HUDEP-2 (cell line): ENCODE measurements around the gene OR6Y1.
A peak's percentile ranks its signal among the peaks of the same experiment; 100 is the strongest.

Experiments used
- DNase-seq, 76 experiments: peaks; one replicate each; lab custom pipeline; 2025; ENCODE audit not compliant: unreplicated experiment in 76 of 76; lab: John Stamatoyannopoulos, UW

The OR6Y1 gene

GRCh38 chr1:158507511-158507910 is 46.7 kb downstream of the OR6Y1 start:
- no peak for DNase-seq

DNA sequence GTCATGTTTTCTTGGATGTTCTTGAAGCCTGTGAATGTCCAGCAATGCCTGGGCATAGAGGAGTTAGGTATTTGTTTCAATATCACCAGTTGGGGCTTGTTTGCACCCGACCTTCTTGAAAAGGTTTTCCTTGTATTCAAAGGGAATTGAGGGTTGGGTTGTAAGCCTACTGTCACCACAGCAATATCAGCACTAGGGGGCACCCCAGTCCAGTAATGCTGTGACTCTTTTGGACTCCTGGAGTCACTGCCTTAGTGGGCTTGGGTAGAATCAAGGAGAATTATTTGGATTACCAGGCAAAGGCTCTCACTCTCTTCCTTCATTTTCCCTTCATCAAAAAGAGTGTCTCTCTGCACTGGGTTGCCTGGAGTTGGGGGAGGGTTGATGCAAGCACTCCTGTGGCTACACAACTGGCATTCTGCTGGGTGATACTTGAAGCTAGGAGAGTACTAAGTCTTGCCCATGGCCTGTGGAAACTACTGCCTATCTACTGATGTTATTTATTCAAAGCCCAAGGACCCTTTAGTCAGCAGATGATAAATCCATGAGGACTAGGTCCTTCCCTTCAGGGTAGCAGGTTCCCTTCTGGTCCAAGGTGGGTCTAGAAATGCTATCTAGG is 47.7 kb downstream of the OR6Y1 start:
- peak in 38 of 76 experiments; percentile 1 to 58 (median 19) for DNase-seq

DNA sequence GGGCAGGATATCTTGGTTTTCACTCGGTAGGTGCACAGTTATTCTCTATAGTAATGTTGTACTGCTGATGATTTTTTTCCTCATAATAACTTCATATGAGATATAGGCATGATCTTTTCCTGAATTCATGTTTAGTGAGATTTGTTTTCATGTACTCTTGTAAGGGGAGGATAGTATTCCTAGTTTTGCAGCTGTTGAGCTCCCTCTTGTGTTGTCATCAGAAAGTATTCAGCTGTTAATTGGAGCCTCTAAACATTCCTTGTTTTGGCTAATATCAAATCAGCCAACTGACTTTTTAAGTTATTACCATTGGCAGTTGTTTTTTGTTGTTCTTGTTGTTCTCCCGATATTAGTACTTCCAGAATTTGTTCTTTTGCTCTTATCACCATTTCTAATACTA is 57.8 kb downstream of the OR6Y1 start:
- DNase-seq: peak in 1 of 76 experiments; percentile 3

GRCh38 chr1:158494796-158495195 is 59.4 kb downstream of the OR6Y1 start:
- DNase-seq: no peak
